SK-N-SH treated with all-trans-retinoic acid at 6 μM for 48 hours (cell line): ENCODE data around the gene TPRG1L.

Experiments used
- ATAC-seq: fragments of 200-7000 bp; cut with Tn5 transposase; 3 replicates; pipeline ENCODE4 v1.9.1; 2020; ENCODE audit warnings: mild to moderate bottlenecking, moderate library complexity
- ARNTL ChIP-seq: fragments of 450-650 bp; formaldehyde crosslinking; IDR thresholded peaks from 2 replicates; pipeline ENCODE4 v1.5.0; 2020; ENCODE audit warnings: low read depth, mild to moderate bottlenecking, moderate library complexity, borderline replicate concordance
- BACH2 ChIP-seq: fragments of 250-450 bp; sonication (Bioruptor Pico); IDR thresholded peaks from 2 replicates; pipeline ENCODE4 v1.9.0; 2021; ENCODE audit warnings: mild to moderate bottlenecking, borderline replicate concordance
- CSDC2 ChIP-seq: fragments of 250-450 bp; sonication (Bioruptor Pico); IDR thresholded peaks from 2 replicates; pipeline ENCODE4 v1.5.0; 2020; ENCODE audit warnings: mild to moderate bottlenecking, moderate library complexity
- ESRRG ChIP-seq: fragments of 250-450 bp; sonication (Bioruptor Pico); IDR thresholded peaks from 2 replicates; pipeline ENCODE4 v1.6.1; 2021; ENCODE audit warnings: mild to moderate bottlenecking
- GLIS3 ChIP-seq: fragments of 250-450 bp; sonication (Bioruptor Pico); IDR thresholded peaks from 2 replicates; pipeline ENCODE4 v1.5.0; 2020; ENCODE audit warnings: mild to moderate bottlenecking, moderate library complexity
- ISL1 ChIP-seq: fragments of 250-450 bp; sonication (Bioruptor Pico); IDR thresholded peaks from 2 replicates; pipeline ENCODE4 v2.1.2; 2022; ENCODE audit warnings: mild to moderate bottlenecking, moderate library complexity
- OSR1 ChIP-seq: fragments of 250-450 bp; sonication (Bioruptor Pico); IDR thresholded peaks from 2 replicates; pipeline ENCODE4 v1.8.0; 2022; ENCODE audit warnings: moderate library complexity, mild to moderate bottlenecking, inconsistent platforms
- PATZ1 ChIP-seq: fragments of 250-450 bp; sonication (Bioruptor Pico); IDR thresholded peaks from 2 replicates; pipeline ENCODE4 v1.8.0; 2020; ENCODE audit warnings: mild to moderate bottlenecking, moderate library complexity, borderline replicate concordance
- POU6F1 ChIP-seq: fragments of 250-450 bp; sonication (Bioruptor Pico); IDR thresholded peaks from 2 replicates; pipeline ENCODE4 v1.8.0; 2021; ENCODE audit warnings: low read depth, mild to moderate bottlenecking, moderate library complexity, borderline replicate concordance
- PPARA ChIP-seq: fragments of 250-450 bp; sonication (Bioruptor Pico); IDR thresholded peaks from 2 replicates; pipeline ENCODE4 v1.5.0; 2020; ENCODE audit warnings: mild to moderate bottlenecking, borderline replicate concordance
- RARB ChIP-seq: fragments of 250-450 bp; sonication (Bioruptor Pico); IDR thresholded peaks from 2 replicates; pipeline ENCODE4 v1.8.0; 2021; ENCODE audit warnings: mild to moderate bottlenecking, moderate library complexity
- SNAI2 ChIP-seq: fragments of 250-450 bp; sonication (Bioruptor Pico); IDR thresholded peaks from 2 replicates; pipeline ENCODE4 v1.5.0; 2020; ENCODE audit warnings: mild to moderate bottlenecking, moderate library complexity
- TCF4 ChIP-seq: fragments of 250-450 bp; sonication (Bioruptor Pico); IDR thresholded peaks from 2 replicates; pipeline ENCODE4 v1.8.0; 2021; ENCODE audit warnings: mild to moderate bottlenecking, moderate library complexity, borderline replicate concordance
- TOX ChIP-seq: fragments of 250-450 bp; sonication (Bioruptor Pico); IDR thresholded peaks from 2 replicates; pipeline ENCODE4 v1.8.0; 2021; ENCODE audit warnings: mild to moderate bottlenecking, moderate library complexity, borderline replicate concordance
- TSHZ2 ChIP-seq: fragments of 250-450 bp; sonication (Bioruptor Pico); IDR thresholded peaks from 2 replicates; pipeline ENCODE4 v1.5.0; 2020; ENCODE audit warnings: mild to moderate bottlenecking, moderate library complexity
- ZC3H10 ChIP-seq: fragments of 250-450 bp; sonication (Bioruptor Pico); IDR thresholded peaks from 2 replicates; pipeline ENCODE4 v1.5.1; 2021; ENCODE audit warnings: mild to moderate bottlenecking, moderate library complexity
- ZFP3 ChIP-seq: fragments of 250-450 bp; sonication (Bioruptor Pico); IDR thresholded peaks from 2 replicates; pipeline ENCODE4 v1.5.0; 2020; ENCODE audit warnings: mild to moderate bottlenecking, moderate library complexity
- ZFP30 ChIP-seq: fragments of 450-650 bp; formaldehyde crosslinking; IDR thresholded peaks from 2 replicates; pipeline ENCODE4 v1.5.0; 2022; ENCODE audit warnings: mild to moderate bottlenecking, moderate library complexity
- ZNF565 ChIP-seq: fragments of 450-650 bp; formaldehyde crosslinking; conservative IDR thresholded peaks from 2 replicates; pipeline ENCODE4 v1.5.0; 2020; ENCODE audit warnings: low read depth, mild to moderate bottlenecking, moderate library complexity
- ZNF70 ChIP-seq: fragments of 450-650 bp; formaldehyde crosslinking; IDR thresholded peaks from 2 replicates; pipeline ENCODE4 v1.5.0; 2020; ENCODE audit warnings: mild to moderate bottlenecking, moderate library complexity
- TF ChIP-seq, protein P1 (sequence below): fragments of 250-450 bp; sonication (Bioruptor Pico); IDR thresholded peaks from 2 replicates; pipeline ENCODE4 v1.5.1; 2021; ENCODE audit warnings: mild to moderate bottlenecking, moderate library complexity

The TPRG1L gene

DNA sequence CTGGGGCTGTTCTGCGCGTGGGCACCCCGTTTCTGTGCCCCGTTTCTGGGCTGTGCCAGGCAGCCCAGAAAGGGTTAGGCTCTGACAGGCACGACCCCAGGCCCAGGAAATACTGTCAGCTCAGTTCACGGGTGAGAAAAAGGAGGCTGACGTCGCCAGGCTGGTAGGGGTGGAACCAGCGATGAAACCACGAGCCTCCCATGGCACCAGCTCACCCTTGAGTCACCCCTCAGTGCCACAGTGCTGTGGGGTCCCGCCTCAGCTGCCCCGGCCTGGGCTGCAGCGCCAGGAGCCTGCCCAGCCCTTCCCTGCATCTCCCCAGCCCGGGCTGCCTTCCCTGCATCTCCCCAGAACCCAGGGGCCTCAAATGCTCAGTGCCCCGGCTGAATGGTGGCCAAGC lies 25.0 kb upstream of the TPRG1L start:
- no peak for ATAC-seq
- no peak for TF ChIP-seq ESRRG
- TF ChIP-seq ZNF565 (CRISPR knock-in tag): no peak
- TF ChIP-seq PATZ1: no peak
- no peak for TF ChIP-seq RARB (CRISPR knock-in tag)
- TF ChIP-seq OSR1 (CRISPR knock-in tag): no peak
- no peak for TF ChIP-seq BACH2 (CRISPR knock-in tag)
- no peak for TF ChIP-seq ARNTL (CRISPR knock-in tag)
- no peak for TF ChIP-seq ZFP3 (CRISPR knock-in tag)
- TF ChIP-seq CSDC2 (CRISPR knock-in tag): no peak
- TF ChIP-seq TCF4 (CRISPR knock-in tag): no peak
- no peak for TF ChIP-seq TOX (CRISPR knock-in tag)
- TF ChIP-seq SNAI2: no peak
- no peak for TF ChIP-seq GLIS3
- no peak for TF ChIP-seq ZC3H10 (CRISPR knock-in tag)
- no peak for TF ChIP-seq POU6F1
- no peak for TF ChIP-seq ZNF70 (CRISPR knock-in tag)
- TF ChIP-seq ZFP30: no peak
- TF ChIP-seq, protein P1, sequence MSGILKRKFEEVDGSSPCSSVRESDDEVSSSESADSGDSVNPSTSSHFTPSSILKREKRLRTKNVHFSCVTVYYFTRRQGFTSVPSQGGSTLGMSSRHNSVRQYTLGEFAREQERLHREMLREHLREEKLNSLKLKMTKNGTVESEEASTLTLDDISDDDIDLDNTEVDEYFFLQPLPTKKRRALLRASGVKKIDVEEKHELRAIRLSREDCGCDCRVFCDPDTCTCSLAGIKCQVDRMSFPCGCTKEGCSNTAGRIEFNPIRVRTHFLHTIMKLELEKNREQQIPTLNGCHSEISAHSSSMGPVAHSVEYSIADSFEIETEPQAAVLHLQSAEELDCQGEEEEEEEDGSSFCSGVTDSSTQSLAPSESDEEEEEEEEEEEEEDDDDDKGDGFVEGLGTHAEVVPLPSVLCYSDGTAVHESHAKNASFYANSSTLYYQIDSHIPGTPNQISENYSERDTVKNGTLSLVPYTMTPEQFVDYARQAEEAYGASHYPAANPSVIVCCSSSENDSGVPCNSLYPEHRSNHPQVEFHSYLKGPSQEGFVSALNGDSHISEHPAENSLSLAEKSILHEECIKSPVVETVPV (CRISPR knock-in tag): no peak
- TF ChIP-seq TSHZ2 (CRISPR knock-in tag): no peak

DNA sequence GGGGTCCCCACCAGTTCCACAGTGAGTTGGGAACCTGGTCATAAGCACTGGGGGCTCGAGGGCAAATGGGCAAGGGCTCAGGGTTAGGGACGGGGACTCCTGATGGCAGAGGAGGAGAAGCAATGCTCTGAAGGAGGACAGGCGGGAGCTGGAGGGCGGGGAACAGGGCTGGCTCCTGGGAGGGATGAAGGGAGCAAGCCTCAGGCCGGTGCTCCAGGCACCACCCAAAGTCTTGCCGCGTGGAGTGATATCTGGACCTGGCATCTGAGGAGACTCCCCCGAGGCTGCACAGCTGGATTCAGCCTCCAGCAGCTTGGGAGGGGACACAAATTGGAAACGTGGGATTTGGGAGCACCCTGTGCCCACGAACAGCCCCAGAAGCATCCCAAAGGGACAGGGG lies 24.5 kb upstream of the TPRG1L start:
- ATAC-seq: no peak
- no peak for TF ChIP-seq ZC3H10 (CRISPR knock-in tag)
- no peak for TF ChIP-seq ARNTL (CRISPR knock-in tag)
- no peak for TF ChIP-seq ISL1 (CRISPR knock-in tag)
- TF ChIP-seq OSR1 (CRISPR knock-in tag): no peak
- TF ChIP-seq RARB (CRISPR knock-in tag): no peak
- no peak for TF ChIP-seq PPARA (CRISPR knock-in tag)
- no peak for TF ChIP-seq TSHZ2 (CRISPR knock-in tag)
- TF ChIP-seq BACH2 (CRISPR knock-in tag): no peak
- no peak for TF ChIP-seq SNAI2
- TF ChIP-seq ZNF565 (CRISPR knock-in tag): no peak
- no peak for TF ChIP-seq ZNF70 (CRISPR knock-in tag)
- TF ChIP-seq CSDC2 (CRISPR knock-in tag): no peak
- no peak for TF ChIP-seq TCF4 (CRISPR knock-in tag)
- no peak for TF ChIP-seq ZFP30
- TF ChIP-seq ZFP3 (CRISPR knock-in tag): no peak
- TF ChIP-seq POU6F1: no peak
- no peak for TF ChIP-seq PATZ1
- no peak for TF ChIP-seq ESRRG
